Endothelial cell of umbilical vein (primary cell): ENCODE measurements around the gene ARRB1. TPM values are rescaled to one million over a fixed set of nuclear protein-coding genes. Genes with fewer than 3 reads are reported as not detected.
A peak's percentile ranks its signal among the peaks of the same experiment; 100 is the strongest.
"Not testable (repeated sequence)": the region's sequence is repeated elsewhere in the genome, so short reads cannot be mapped to it uniquely, and the experiment has no call there.

Experiments
- BruUV-seq: library from RNA; stranded (reverse); fragments of 400-500 nt; replicated peaks from 2 replicates; lab custom pipeline; 2021; lab: Mats Ljungman, UMichigan
- CTCF ChIA-PET: fragments of 300-600, 350-600 bp; sonication (Branson Sonifier 250); formaldehyde crosslinking; loops from one replicate; lab custom pipeline; 2021; ENCODE audit warnings: antibody characterized with exemption, inconsistent platforms; lab: Charles Lee
- POLR2A ChIA-PET: fragments of 300-600, 350-600 bp; sonication (Branson Sonifier 250); formaldehyde crosslinking; loops from one replicate; lab custom pipeline; 2021; ENCODE audit warnings: antibody characterized with exemption, inconsistent platforms; lab: Charles Lee
- DNase-seq: peaks from one replicate; pipeline ENCODE4 v3.0.0-alpha.2; 2011; ENCODE audit warnings: low read depth, low spot score
- FAIRE-seq: peaks from 2 replicates; lab custom pipeline; 2011; peaks lifted over from hg19 to GRCh38; lab: Jason Lieb, UNC
- H2AFZ ChIP-seq: 2 replicates; pipeline ENCODE4 v1.6.0; 2012; ENCODE audit warnings: low read depth, low read length, control low read depth, inconsistent platforms
- H3K27ac ChIP-seq: 2 replicates; pipeline ENCODE4 v1.5.1; 2011; ENCODE audit warnings: low read depth, mild to moderate bottlenecking, control low read depth, low read length, moderate library complexity; ENCODE audit not compliant: insufficient read depth
- H3K27me3 ChIP-seq, 2 experiments: 2 replicates each; pipeline versions ENCODE4 v1.6.0 to v1.6.1; 2011; ENCODE audit warnings: low read length in 2 of 2, mixed read lengths in 1 of 2; ENCODE audit not compliant: control insufficient read depth in 2 of 2, insufficient read depth in 2 of 2
- H3K36me3 ChIP-seq, 2 experiments: 2 replicates in 1 of 2; 3 replicates in 1 of 2; pipeline ENCODE4 v1.5.1; 2011; ENCODE audit warnings: low read length in 2 of 2, mild to moderate bottlenecking in 1 of 2, moderate library complexity in 1 of 2; ENCODE audit not compliant: control insufficient read depth in 2 of 2, insufficient read depth in 2 of 2; ENCODE audit errors: extremely low read depth in 1 of 2
- H3K4me1 ChIP-seq: 3 replicates; pipeline ENCODE4 v1.5.1; 2011; ENCODE audit warnings: mild to moderate bottlenecking, low read length; ENCODE audit not compliant: control insufficient read depth, insufficient read depth; ENCODE audit errors: extremely low read depth
- H3K4me2 ChIP-seq: 2 replicates; pipeline ENCODE4 v1.6.1; 2011; ENCODE audit warnings: low read length, control low read depth, mixed read lengths; ENCODE audit not compliant: insufficient read depth
- H3K4me3 ChIP-seq, 3 experiments: fragments of 200-600 bp in 1 of 3; sonication (generic), shearing (Covaris generic) in 1 of 3; replicated peaks in 1 of 3; 2 replicates each; pipeline ENCODE4 v1.5.1; 2011 to 2016; ENCODE audit warnings: control low read depth in 3 of 3, low read length in 3 of 3, mild to moderate bottlenecking in 2 of 3, inconsistent platforms in 1 of 3, low read depth in 1 of 3, moderate library complexity in 1 of 3; ENCODE audit not compliant: insufficient read depth in 1 of 3
- H3K79me2 ChIP-seq: 2 replicates; pipeline ENCODE4 v1.6.0; 2012; ENCODE audit warnings: low read length, inconsistent platforms; ENCODE audit not compliant: control insufficient read depth, insufficient read depth
- H3K9ac ChIP-seq: replicated peaks from 2 replicates; pipeline ENCODE3; 2011; ENCODE audit warnings: low read length, control low read depth; ENCODE audit not compliant: insufficient read depth; ENCODE audit errors: extremely low read depth
- H3K9me1 ChIP-seq: replicated peaks from 3 replicates; pipeline ENCODE4 v1.6.0; 2011; ENCODE audit warnings: mild to moderate bottlenecking, low read length; ENCODE audit not compliant: control insufficient read depth, insufficient read depth; ENCODE audit errors: extremely low read depth
- H3K9me3 ChIP-seq: replicated peaks from 2 replicates; pipeline ENCODE4 v1.5.1; 2012; ENCODE audit warnings: low read length, inconsistent platforms; ENCODE audit not compliant: control insufficient read depth, insufficient read depth
- H4K20me1 ChIP-seq: replicated peaks from 2 replicates; pipeline ENCODE3; 2011; ENCODE audit warnings: mild to moderate bottlenecking, low read length; ENCODE audit not compliant: control insufficient read depth, insufficient read depth; ENCODE audit errors: extremely low read depth
- EZH2 ChIP-seq: IDR thresholded peaks from 2 replicates; pipeline ENCODE4 v1.6.1; 2012; ENCODE audit warnings: borderline replicate concordance, low read depth, mild to moderate bottlenecking, moderate library complexity, low read length, inconsistent platforms; ENCODE audit not compliant: severe bottlenecking
- FOS ChIP-seq: IDR thresholded peaks from 2 replicates; pipeline ENCODE4 v1.6.1; 2011; ENCODE audit warnings: mild to moderate bottlenecking, low read length, moderate library complexity, borderline replicate concordance; ENCODE audit not compliant: insufficient read depth
- GATA2 ChIP-seq: IDR thresholded peaks from 2 replicates; pipeline ENCODE4 v1.7.0; 2011; ENCODE audit warnings: low read depth, mild to moderate bottlenecking, moderate library complexity, mixed read lengths, low read length; ENCODE audit not compliant: insufficient read length, insufficient read depth
- JUN ChIP-seq: IDR thresholded peaks from 2 replicates; pipeline ENCODE4 v1.6.1; 2011; ENCODE audit warnings: borderline replicate concordance, low read depth; ENCODE audit not compliant: insufficient read length, insufficient read depth
- MYC ChIP-seq: IDR thresholded peaks from one replicate; pipeline ENCODE4 v1.6.1; 2011; ENCODE audit warnings: mild to moderate bottlenecking, low read depth, low read length
- POLR2A ChIP-seq: IDR thresholded peaks from 2 replicates; pipeline ENCODE4 v1.6.1; 2012; ENCODE audit warnings: low read depth, mild to moderate bottlenecking, control low read depth, low read length
- POLR2AphosphoS5 ChIP-seq: IDR thresholded peaks from 2 replicates; pipeline ENCODE4 v1.6.1; 2012; ENCODE audit warnings: low read depth, mild to moderate bottlenecking, control low read depth, low read length, moderate library complexity; ENCODE audit not compliant: insufficient read depth
- dilution Hi-C: fragments of 300-500 bp; cut with MboI; formaldehyde crosslinking; loops from one replicate; pipeline ENCODE4 v1.15.0; 2019; ENCODE audit warnings: low sequenced_read_pairs; ENCODE audit not compliant: extremely low pct_ligation_motif_present
- intact Hi-C: fragments of 100-400 bp; cut with micrococcal nuclease; formaldehyde crosslinking; loops from one replicate; pipeline ENCODE4 v1.10.0; 2022
- polyA plus RNA-seq, 4 experiments: library from polyadenylated mRNA; depleted of rRNA in 3 of 4; stranded (reverse) in 3 of 4; unstranded in 1 of 4; fragments of >200 nt; gene quantifications; 2 replicates each; pipeline versions ENCODE4 v1.2.1 to v1.2.3, GENCODE V29; 2011 to 2012; ENCODE audit warnings: missing spikeins in 1 of 4
- total RNA-seq: library from RNA; stranded (reverse); gene quantifications from 2 replicates; pipeline ENCODE4 v1.2.3, GENCODE V29; 2021
- TF ChIP-seq, protein P1 (sequence below), 2 donors: IDR thresholded peaks; 1 replicate in 1 of 2; 2 replicates in 1 of 2; pipeline ENCODE4 v1.5.1; 2011; ENCODE audit warnings: low read length in 2 of 2, mild to moderate bottlenecking in 2 of 2, moderate library complexity in 2 of 2, control low read depth in 1 of 2, inconsistent platforms in 1 of 2, low read depth in 1 of 2; ENCODE audit not compliant: insufficient read depth in 1 of 2; ENCODE audit errors: extremely low read depth in 1 of 2
- TF ChIP-seq, protein P2 (sequence below): IDR thresholded peaks from 2 replicates; pipeline ENCODE4 v1.6.1; 2011; ENCODE audit not compliant: insufficient read depth, insufficient read length

ARRB1 gene
- total and polyA plus RNA-seq, 2 donors (not counting 3 experiments of a cell fraction or from before 2014, with no cell fraction given), result 63.9 to 92.6 TPM

DNA sequence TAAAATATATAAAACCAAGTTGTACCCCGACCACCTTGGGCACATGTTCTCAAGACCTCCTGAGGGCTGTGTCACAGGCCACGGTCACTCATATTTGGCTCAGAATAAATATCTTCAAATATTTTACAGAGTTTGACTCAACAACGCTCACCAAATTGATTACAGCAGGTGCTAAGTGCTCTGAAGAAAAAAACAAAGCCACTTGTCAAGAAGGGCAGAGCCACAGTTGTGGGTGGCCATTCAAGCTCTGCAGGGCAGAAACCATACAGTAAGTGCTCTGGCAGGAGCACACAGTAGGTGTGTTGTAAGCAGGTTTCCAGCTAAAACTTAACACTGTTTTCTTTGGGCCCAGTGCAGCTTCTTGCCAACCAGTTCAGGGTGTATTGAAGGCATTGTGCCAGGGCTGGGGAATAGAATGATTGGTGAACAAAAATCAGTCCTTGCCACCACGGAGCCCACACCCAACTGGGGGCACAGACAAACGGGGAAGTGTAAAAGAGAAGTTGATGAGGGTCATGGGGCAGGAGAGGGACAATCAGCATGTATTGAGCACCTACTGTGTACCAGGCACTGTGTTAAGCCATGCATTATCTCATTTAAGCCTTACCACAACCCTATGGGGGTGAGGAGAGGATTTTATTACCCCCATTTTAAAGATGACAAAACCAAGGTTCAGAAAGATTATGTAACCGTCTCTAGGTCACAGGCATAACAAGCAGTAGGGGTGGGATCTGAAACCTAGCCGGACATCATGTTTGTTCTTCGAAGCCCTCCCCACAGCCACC is 18.2 kb downstream of the ARRB1 start:
- dilution Hi-C loops (no loop called here), intact Hi-C loops (no loop called here)

DNA sequence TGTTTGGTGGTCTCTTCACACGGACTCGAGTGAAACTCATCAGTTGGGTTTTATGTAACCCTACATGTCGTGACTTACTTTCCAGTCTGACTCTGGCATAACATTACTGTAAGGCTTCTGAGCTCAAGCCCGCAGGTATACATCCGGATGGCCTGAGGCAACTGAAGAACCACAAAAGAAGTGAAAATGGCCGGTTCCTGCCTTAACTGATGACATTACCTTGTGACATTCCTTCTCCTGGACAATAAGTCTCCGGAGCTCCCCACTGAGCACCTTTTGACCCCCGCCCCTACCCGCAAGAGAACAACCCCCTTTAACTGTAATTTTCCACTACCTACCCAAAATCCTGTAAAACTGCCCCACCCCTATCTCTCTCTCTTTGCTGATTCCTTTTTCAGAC is 19.7 kb downstream of the ARRB1 start:
- H4K20me1 ChIP-seq, H3K36me3 ChIP-seq, H3K4me2 ChIP-seq, POLR2A ChIA-PET, H2AFZ ChIP-seq, H3K9ac ChIP-seq, dilution Hi-C loops, FAIRE-seq, DNase-seq, H3K27me3 ChIP-seq, H3K27ac ChIP-seq, H3K4me3 ChIP-seq, H3K9me3 ChIP-seq, H3K9me1 ChIP-seq, BruUV-seq, intact Hi-C loops: not testable (repeated sequence)
- H3K4me1 ChIP-seq, result peaks cover 31% of the 10 kb centered on the region
- CTCF ChIA-PET, result interaction anchor here (1.4 to 7.7 kb wide), 5 partner anchors 9 to 52 kb away, joined by 4 to 76 read pairs (median 5); no protein-coding TSS in a partner anchor
- peaks cover 19% of the 10 kb centered on the region for H3K79me2 ChIP-seq

More for the DNA sequence above, 18.2 kb downstream of the ARRB1 start:
- POLR2A ChIA-PET, result no interaction called here
- no peaks in the 10 kb centered on the region for H4K20me1 ChIP-seq
- no peak overlapping the region for H3K4me2 ChIP-seq
- H3K27ac ChIP-seq, result no peak overlapping the region
- CTCF ChIA-PET, result interaction anchor here (0.7 to 3.0 kb wide), 6 partner anchors 7 to 162 kb away, joined by 3 to 17 read pairs (median 4); partner anchors contain the start of gene ARRB1
- DNase-seq, result no peak
- TF ChIP-seq GATA2 (no peak), EZH2 (no peak), FOS (no peak), POLR2A (no peak), POLR2AphosphoS5 (no peak), JUN (no peak), MYC (no peak)
- TF ChIP-seq, protein P1, sequence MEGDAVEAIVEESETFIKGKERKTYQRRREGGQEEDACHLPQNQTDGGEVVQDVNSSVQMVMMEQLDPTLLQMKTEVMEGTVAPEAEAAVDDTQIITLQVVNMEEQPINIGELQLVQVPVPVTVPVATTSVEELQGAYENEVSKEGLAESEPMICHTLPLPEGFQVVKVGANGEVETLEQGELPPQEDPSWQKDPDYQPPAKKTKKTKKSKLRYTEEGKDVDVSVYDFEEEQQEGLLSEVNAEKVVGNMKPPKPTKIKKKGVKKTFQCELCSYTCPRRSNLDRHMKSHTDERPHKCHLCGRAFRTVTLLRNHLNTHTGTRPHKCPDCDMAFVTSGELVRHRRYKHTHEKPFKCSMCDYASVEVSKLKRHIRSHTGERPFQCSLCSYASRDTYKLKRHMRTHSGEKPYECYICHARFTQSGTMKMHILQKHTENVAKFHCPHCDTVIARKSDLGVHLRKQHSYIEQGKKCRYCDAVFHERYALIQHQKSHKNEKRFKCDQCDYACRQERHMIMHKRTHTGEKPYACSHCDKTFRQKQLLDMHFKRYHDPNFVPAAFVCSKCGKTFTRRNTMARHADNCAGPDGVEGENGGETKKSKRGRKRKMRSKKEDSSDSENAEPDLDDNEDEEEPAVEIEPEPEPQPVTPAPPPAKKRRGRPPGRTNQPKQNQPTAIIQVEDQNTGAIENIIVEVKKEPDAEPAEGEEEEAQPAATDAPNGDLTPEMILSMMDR (IDR thresholded peaks at IDR 0.05; ENCODE audit: extremely low read depth in 1 of 2, insufficient read depth in 1 of 2, low read depth in 1 of 2, low read length in 2 of 2), result no peak
- TF ChIP-seq, protein P2, sequence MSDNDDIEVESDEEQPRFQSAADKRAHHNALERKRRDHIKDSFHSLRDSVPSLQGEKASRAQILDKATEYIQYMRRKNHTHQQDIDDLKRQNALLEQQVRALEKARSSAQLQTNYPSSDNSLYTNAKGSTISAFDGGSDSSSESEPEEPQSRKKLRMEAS, result no peak
- H3K9me1 ChIP-seq, result no peaks in the 10 kb centered on the region
- no peaks in the 10 kb centered on the region for H3K9me3 ChIP-seq
- peaks cover 18% of the 10 kb centered on the region for H3K79me2 ChIP-seq
- no peak overlapping the region for H3K4me3 ChIP-seq
- H3K27me3 ChIP-seq, result no peaks in the 10 kb centered on the region
- no peak overlapping the region for H3K9ac ChIP-seq
- H2AFZ ChIP-seq, result no peak overlapping the region
- no peaks in the 10 kb centered on the region for H3K36me3 ChIP-seq
- peak; percentile 57 for FAIRE-seq
- no TSS peak for BruUV-seq
- peaks cover 43% of the 10 kb centered on the region for H3K4me1 ChIP-seq
